Stimulated activated CD8-positive, alpha-beta memory T cell treated with anti-CD3 and anti-CD28 coated beads, Interleukin-12 subunit alpha, Interleukin-12 subunit beta, amount 100 ng/mL, for 4 hours (primary cell): ENCODE results near the gene SUPT3H.

Experiments used
- DNase-seq: peaks from one replicate; pipeline ENCODE4 v3.0.0-alpha.2; 2020; ENCODE audit warnings: low read depth

The SUPT3H gene

DNA sequence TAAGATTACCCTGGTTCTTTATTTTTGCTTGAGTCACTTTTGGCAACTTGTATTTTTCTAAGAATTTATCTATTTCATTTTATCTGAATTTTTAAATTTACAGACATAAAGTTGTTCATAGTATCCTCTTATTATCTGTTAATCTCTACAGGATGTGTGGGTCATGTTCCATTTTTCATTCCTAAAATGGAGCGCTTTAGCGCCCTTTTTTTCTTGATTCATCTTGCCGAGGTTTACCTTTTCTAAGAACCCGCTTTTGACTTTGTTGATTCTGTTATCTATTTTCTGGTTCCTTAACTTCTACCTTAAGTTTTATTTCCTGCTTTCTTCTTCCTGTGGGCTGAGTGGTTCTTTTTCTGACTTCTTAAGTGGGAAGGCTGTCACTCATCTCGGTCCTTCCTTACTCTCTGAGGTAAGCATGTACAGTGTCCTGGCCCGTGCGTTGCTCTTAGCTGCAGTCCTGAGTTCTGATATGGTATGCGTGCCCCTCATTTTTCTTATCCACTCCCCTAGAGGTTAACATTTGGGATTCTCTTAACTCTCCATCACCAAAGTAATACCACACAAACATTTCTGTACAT is 590.4 kb downstream of the SUPT3H start:
- no peak for DNase-seq

DNA sequence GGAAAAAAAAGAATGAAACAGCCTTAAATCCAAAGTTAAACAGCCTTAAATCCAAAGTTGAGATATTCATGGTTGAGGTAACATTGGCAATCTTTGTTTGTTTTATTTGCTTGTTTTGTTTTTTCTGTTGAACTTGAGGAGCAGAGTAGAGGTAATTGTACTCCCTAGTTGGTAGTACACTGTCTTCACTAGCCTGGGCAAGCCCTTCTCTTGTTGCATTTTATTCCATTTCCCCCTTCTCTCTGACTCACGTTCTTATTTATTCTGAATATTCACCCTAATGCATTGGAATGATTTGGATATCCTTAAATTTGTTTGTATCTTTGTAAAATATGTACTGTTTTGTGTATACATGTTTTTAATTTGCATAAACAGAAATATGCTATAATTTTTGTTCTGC is 592.6 kb downstream of the SUPT3H start:
- no peak for DNase-seq

DNA sequence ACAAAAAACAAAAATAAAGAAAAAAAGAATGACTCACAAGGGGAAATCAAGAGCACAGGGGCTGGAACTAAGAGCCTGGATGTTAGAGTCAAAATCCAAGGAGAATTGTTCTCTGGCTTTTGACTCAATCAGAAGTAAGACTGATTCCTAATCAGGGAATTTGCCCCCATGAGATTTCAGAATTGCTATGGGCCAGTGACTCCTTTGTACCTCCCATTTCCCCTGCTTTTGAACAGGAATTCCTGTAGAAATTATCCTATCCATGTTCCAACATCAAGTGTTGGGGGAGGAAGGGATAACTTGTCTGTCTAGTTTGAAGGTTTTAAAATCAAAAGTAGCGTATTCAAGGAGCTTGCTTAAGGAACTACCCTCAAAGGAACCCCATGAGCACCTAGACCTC is 593.5 kb downstream of the SUPT3H start:
- no peak for DNase-seq

GRCh38 chr6:44782892-44783291 is 594.8 kb downstream of the SUPT3H start:
- DNase-seq, result no peak

- no peak for DNase-seq
Observed at GRCh38 chr6:44781912-44782597, 595.7 kb downstream of the SUPT3H start.

DNA sequence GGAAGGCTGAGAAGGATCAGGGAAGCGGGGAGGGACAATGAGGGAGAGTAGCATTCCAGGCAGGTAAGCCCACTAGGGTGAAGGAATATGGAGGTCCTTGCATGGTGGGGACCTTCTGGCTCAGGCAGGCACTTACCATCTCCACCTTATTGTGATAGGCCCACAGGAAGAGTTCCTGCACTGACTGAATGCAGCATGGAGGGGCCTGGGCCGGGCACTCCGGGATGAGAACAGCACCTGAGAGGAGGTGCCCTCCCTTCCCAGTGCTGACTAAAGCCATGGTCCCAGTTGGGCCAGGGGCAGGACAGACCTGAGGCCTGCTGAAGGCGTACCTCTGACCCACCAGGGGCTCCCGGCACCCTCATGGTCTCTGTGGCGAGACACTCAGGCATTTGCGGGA is 597.6 kb downstream of the SUPT3H start:
- no peak for DNase-seq

GRCh38 chr6:44779130-44779826 is 598.5 kb downstream of the SUPT3H start:
- DNase-seq, result no peak
